H1 (cell line): ENCODE data around the gene ANK2. TPM values are rescaled to one million over a fixed set of nuclear protein-coding genes. Genes with fewer than 3 reads are reported as not detected.

Source experiments
- CTCF ChIA-PET: fragments of 300-600 bp; sonication (Branson Sonifier 250); formaldehyde crosslinking; loops from one replicate; lab custom pipeline; 2021; ENCODE audit not compliant: partially characterized antibody; lab: Charles Lee
- POLR2A ChIA-PET: fragments of 300-600 bp; sonication (Branson Sonifier 250); formaldehyde crosslinking; loops from one replicate; lab custom pipeline; 2021; ENCODE audit warnings: inconsistent platforms; ENCODE audit not compliant: partially characterized antibody; lab: Charles Lee
- DNase-seq, 2 experiments: peaks; one replicate each; pipeline versions ENCODE4 v3.0.0 to v3.0.0-alpha.2; 2010 to 2022; ENCODE audit warnings: low spot score in 2 of 2, low read depth in 1 of 2, mixed read lengths in 1 of 2
- FAIRE-seq: peaks from 2 replicates; lab custom pipeline; 2011; peaks lifted over from hg19 to GRCh38; lab: Jason Lieb, UNC
- H2AFZ ChIP-seq: 2 replicates; pipeline ENCODE4 v1.8.1; 2012; ENCODE audit warnings: low read length, inconsistent platforms
- H2AK5ac ChIP-seq: 2 replicates; pipeline ENCODE4 v1.6.1; 2013; ENCODE audit warnings: low read depth, low read length
- H2BK120ac ChIP-seq: replicated peaks from 2 replicates; pipeline ENCODE3; 2013; ENCODE audit warnings: low read depth, low read length, inconsistent platforms
- H2BK12ac ChIP-seq: 2 replicates; pipeline ENCODE4 v1.6.1; 2013; ENCODE audit warnings: low read depth, low read length
- H2BK15ac ChIP-seq: 2 replicates; pipeline ENCODE4 v1.6.1; 2013; ENCODE audit warnings: low read length
- H2BK20ac ChIP-seq: 2 replicates; pipeline ENCODE4 v1.6.1; 2013; ENCODE audit warnings: low read length
- H2BK5ac ChIP-seq: 2 replicates; pipeline ENCODE4 v1.6.1; 2013; ENCODE audit warnings: low read depth, low read length
- H3K14ac ChIP-seq: 2 replicates; pipeline ENCODE4 v1.6.1; 2013; ENCODE audit warnings: inconsistent platforms; ENCODE audit not compliant: insufficient read length
- H3K18ac ChIP-seq: 2 replicates; pipeline ENCODE4 v1.6.1; 2013; ENCODE audit warnings: low read length; ENCODE audit errors: extremely low read depth
- H3K23ac ChIP-seq: 2 replicates; pipeline ENCODE4 v1.6.1; 2013; ENCODE audit warnings: inconsistent platforms; ENCODE audit not compliant: insufficient read length
- H3K23me2 ChIP-seq: 2 replicates; pipeline ENCODE4 v1.6.1; 2013; ENCODE audit warnings: low read depth, low read length
- H3K27ac ChIP-seq: 2 replicates; pipeline ENCODE4 v1.6.1; 2011; ENCODE audit warnings: low read depth, low read length, inconsistent platforms
- H3K27me3 ChIP-seq, 4 experiments: replicated peaks in 1 of 4; 1 replicate in 1 of 4; 2 replicates in 3 of 4; pipeline versions ENCODE4 v1.6.1 to v1.8.1; 2011 to 2013; ENCODE audit warnings: low read length in 3 of 4, mild to moderate bottlenecking in 3 of 4, inconsistent platforms in 2 of 4, mixed read lengths in 2 of 4, moderate library complexity in 1 of 4; ENCODE audit not compliant: control insufficient read depth in 3 of 4, insufficient read depth in 3 of 4; ENCODE audit errors: extremely low read depth in 1 of 4
- H3K36me3 ChIP-seq, 4 experiments: 2 replicates each; pipeline versions ENCODE4 v1.6.1 to v1.8.1; 2011 to 2013; ENCODE audit warnings: mild to moderate bottlenecking in 4 of 4, low read length in 3 of 4, moderate library complexity in 2 of 4, control low read depth in 1 of 4, inconsistent platforms in 1 of 4; ENCODE audit not compliant: insufficient read depth in 4 of 4, control insufficient read depth in 2 of 4
- H3K4ac ChIP-seq: replicated peaks from 2 replicates; pipeline ENCODE3; 2013; ENCODE audit warnings: low read length, low read depth, mixed read lengths, inconsistent platforms; ENCODE audit not compliant: insufficient read length
- H3K4me1 ChIP-seq, 4 experiments: replicated peaks in 1 of 4; 1 replicate in 1 of 4; 2 replicates in 3 of 4; pipeline versions ENCODE4 v1.6.1 to v1.8.1; 2011 to 2013; ENCODE audit warnings: low read length in 3 of 4, inconsistent platforms in 2 of 4, mixed read lengths in 1 of 4; ENCODE audit not compliant: insufficient read depth in 4 of 4, control insufficient read depth in 3 of 4
- H3K4me2 ChIP-seq, 2 experiments: 2 replicates each; pipeline versions ENCODE4 v1.6.1 to v1.8.1; 2011 to 2013; ENCODE audit warnings: low read depth in 2 of 2, low read length in 2 of 2, control low read depth in 1 of 2, inconsistent platforms in 1 of 2, mild to moderate bottlenecking in 1 of 2; ENCODE audit not compliant: insufficient read depth in 1 of 2
- H3K4me3 ChIP-seq, 4 experiments: fragments of 200-600, 300-600 bp in 1 of 4; sonication (generic), shearing (Covaris generic), sonication (Bioruptor Twin) in 1 of 4; 2 replicates each; pipeline versions ENCODE4 v1.5.1 to v1.8.1; 2011 to 2016; ENCODE audit warnings: low read length in 4 of 4, low read depth in 3 of 4, control low read depth in 2 of 4, inconsistent platforms in 2 of 4, mild to moderate bottlenecking in 2 of 4, mixed read lengths in 1 of 4, moderate library complexity in 1 of 4; ENCODE audit not compliant: insufficient read depth in 2 of 4; ENCODE audit errors: extremely low read depth in 1 of 4
- H3K56ac ChIP-seq: replicated peaks from 2 replicates; pipeline ENCODE3; 2013; ENCODE audit warnings: low read depth, mild to moderate bottlenecking, mixed read lengths, low read length, inconsistent platforms; ENCODE audit not compliant: insufficient read length
- H3K79me1 ChIP-seq: 2 replicates; pipeline ENCODE4 v1.6.1; 2013; ENCODE audit warnings: low read depth, low read length, control low read depth
- H3K79me2 ChIP-seq, 2 experiments: 2 replicates each; pipeline versions ENCODE4 v1.6.1 to v1.8.1; 2012 to 2013; ENCODE audit warnings: low read length in 2 of 2, mild to moderate bottlenecking in 2 of 2, inconsistent platforms in 1 of 2; ENCODE audit not compliant: insufficient read depth in 2 of 2, control insufficient read depth in 1 of 2
- H3K9ac ChIP-seq, 4 experiments: replicated peaks in 1 of 4; 1 replicate in 1 of 4; 2 replicates in 3 of 4; pipeline versions ENCODE4 v1.6.1 to v1.8.1; 2011 to 2013; ENCODE audit warnings: low read depth in 3 of 4, low read length in 3 of 4, control low read depth in 2 of 4, mild to moderate bottlenecking in 2 of 4, moderate library complexity in 2 of 4, inconsistent platforms in 1 of 4; ENCODE audit errors: extremely low read depth in 1 of 4
- H3K9me3 ChIP-seq, 2 experiments: 2 replicates each; pipeline versions ENCODE4 v1.6.1 to v1.8.1; 2012 to 2013; ENCODE audit warnings: mild to moderate bottlenecking in 2 of 2, moderate library complexity in 2 of 2, control low read depth in 1 of 2, inconsistent platforms in 1 of 2, low read depth in 1 of 2, low read length in 1 of 2, mixed read lengths in 1 of 2; ENCODE audit not compliant: insufficient read depth in 2 of 2
- H4K20me1 ChIP-seq, 2 experiments: replicated peaks in 1 of 2; 2 replicates each; pipeline versions ENCODE3 to v1.8.1; 2011 to 2013; ENCODE audit warnings: inconsistent platforms in 2 of 2, low read length in 2 of 2, mild to moderate bottlenecking in 1 of 2; ENCODE audit not compliant: insufficient read depth in 2 of 2, control insufficient read depth in 1 of 2
- H4K5ac ChIP-seq: 2 replicates; pipeline ENCODE4 v1.6.1; 2013; ENCODE audit warnings: low read length, low read depth, mixed read lengths, inconsistent platforms; ENCODE audit not compliant: insufficient read length
- H4K8ac ChIP-seq: 2 replicates; pipeline ENCODE4 v1.8.0; 2013; ENCODE audit warnings: mild to moderate bottlenecking, moderate library complexity, low read length, inconsistent platforms; ENCODE audit not compliant: insufficient read depth; ENCODE audit errors: extremely low read depth
- H4K91ac ChIP-seq: replicated peaks from 2 replicates; pipeline ENCODE3; 2013; ENCODE audit warnings: low read length, mixed read lengths, inconsistent platforms; ENCODE audit not compliant: insufficient read length
- CEBPB ChIP-seq: IDR thresholded peaks from 2 replicates; pipeline ENCODE4 v1.6.1; 2012; ENCODE audit warnings: low read depth, low read length
- SIRT6 ChIP-seq: IDR thresholded peaks from one replicate; pipeline ENCODE4 v1.7.1; 2012; ENCODE audit warnings: low read length, inconsistent platforms
- WGBS, 2 experiments: shearing (Covaris generic) in 1 of 2; methylation state at CpG; one replicate each; pipeline versions ENCODE4 v1.1.6 to v1.1.7; 2013 to 2015; ENCODE audit warnings: low lambda C conversion rate in 2 of 2, mixed read lengths in 2 of 2, inconsistent platforms in 1 of 2, low coverage in 1 of 2, missing lambda C conversion rate in 1 of 2; ENCODE audit not compliant: insufficient replicate concordance in 2 of 2, insufficient coverage in 1 of 2, insufficient read length in 1 of 2; ENCODE audit errors: extremely low coverage in 1 of 2, missing lambda C conversion rate in 1 of 2; 5-methylcytosine and 5-hydroxymethylcytosine counted together
- polyA plus RNA-seq, 7 experiments: library from polyadenylated mRNA; depleted of rRNA in 3 of 7; stranded (reverse) in 5 of 7; unstranded in 2 of 7; fragments of >200 nt in 5 of 7; fragments of 200-250 nt in 2 of 7; gene quantifications; 1 replicate in 5 of 7; 2 replicates in 1 of 7; 4 replicates in 1 of 7; pipeline versions ENCODE4 v1.2.1 to v1.2.3, GENCODE V29; 2011 to 2013; ENCODE audit warnings: missing spikeins in 2 of 7, mixed read lengths in 2 of 7
- total RNA-seq: library from RNA; stranded (reverse); fragmentation: NEBNext Ultra II Directional; extraction: Animal tissue kit (Norgen Biotek cat#: 25700); gene quantifications from 2 replicates; pipeline ENCODE4 v1.2.1, GENCODE V29; 2021

The ANK2 gene
- total and polyA plus RNA-seq, 2 of the 8 experiments (the other 6 are each of a cell fraction or from before 2014, with no cell fraction given), result 14.2 to 35.1 TPM

GRCh38 chr4:113394108-113394729, 344.8 kb downstream of the ANK2 start:
- Histone ChIP-seq H3K23me2 (no peaks in the 10 kb centered on the region; the same call in 1 of the 2 replicates), H3K4me2 (no peak overlapping the region), H3K4me1 (no peaks in the 10 kb centered on the region), H3K56ac (no peak overlapping the region), H2BK5ac (no peak overlapping the region), H3K27ac (no peak overlapping the region), H4K8ac (no peak overlapping the region), H3K14ac (no peak overlapping the region), H2AK5ac (no peak overlapping the region), H3K18ac (no peak overlapping the region), H3K23ac (no peak overlapping the region), H3K9me3 (peaks cover 7 to 10% of the 10 kb centered on the region in 2 experiments; a peak in 2 of 4 replicates), H4K5ac (no peak overlapping the region), H3K4ac (no peak overlapping the region), H2BK20ac (no peak overlapping the region), H4K91ac (no peak overlapping the region), H2BK12ac (no peak overlapping the region), H2AFZ (no peak overlapping the region), H3K36me3 (no peaks in the 10 kb centered on the region), H3K79me1 (no peaks in the 10 kb centered on the region), H4K20me1 (peaks cover 0 to 2% of the 10 kb centered on the region in 2 experiments), H3K4me3 (no peak overlapping the region), H3K27me3 (no peaks in the 10 kb centered on the region; a peak in 1 of 7 replicates), H2BK15ac (no peak overlapping the region), H3K79me2 (no peaks in the 10 kb centered on the region), H2BK120ac (no peak overlapping the region), H3K9ac (no peak overlapping the region)
- ChIA-PET CTCF (interaction anchor here (0.6 to 4.9 kb wide), 27 partner anchors 8 to 1293 kb away, joined by 3 to 16 read pairs (median 3); no protein-coding TSS in a partner anchor), POLR2A (no interaction called here)
- 89% methylated on average over 3 of the region's 3 CpGs; no CpG with 5 or more reads in 1 of the 2 experiments for WGBS, 2 experiments
- FAIRE-seq (no peak), DNase-seq (no peak)
- no peak for TF ChIP-seq CEBPB
- no peak for TF ChIP-seq SIRT6
